Large intestine (tissue), 3 donors: ENCODE data around the gene REV3L. TPM values are rescaled to one million over a fixed set of nuclear protein-coding genes. Genes with fewer than 3 reads are reported as not detected.
"Not testable (repeated sequence)": the region's sequence is repeated elsewhere in the genome, so short reads cannot be mapped to it uniquely, and the experiment has no call there.

Experiments used
- DNase-seq, 2 donors: peaks; one replicate each; pipeline versions ENCODE4 v3.0.0 to v3.0.0-alpha.2; 2013
- H3K27ac ChIP-seq: one replicate; pipeline ENCODE4 v1.5.1; 2013; ENCODE audit warnings: low read length
- H3K27me3 ChIP-seq: 2 replicates; pipeline ENCODE4 v1.6.1; 2013; ENCODE audit warnings: low read length; ENCODE audit not compliant: control insufficient read depth, insufficient read depth
- H3K36me3 ChIP-seq: 2 replicates; pipeline ENCODE4 v1.6.1; 2013; ENCODE audit warnings: low read length; ENCODE audit not compliant: control insufficient read depth, insufficient read depth
- H3K4me1 ChIP-seq: one replicate; pipeline ENCODE4 v1.6.1; 2013; ENCODE audit warnings: low read length; ENCODE audit not compliant: control insufficient read depth, insufficient read depth
- H3K4me3 ChIP-seq: one replicate; pipeline ENCODE4 v1.5.1; 2013; ENCODE audit warnings: low read length
- H3K9me3 ChIP-seq: one replicate; pipeline ENCODE4 v1.6.1; 2013; ENCODE audit warnings: mild to moderate bottlenecking, low read depth, low read length, moderate library complexity; ENCODE audit not compliant: control insufficient read depth
- WGBS: methylation state at CpG from one replicate; pipeline ENCODE4 v1.1.5; 2013; ENCODE audit warnings: low lambda C conversion rate; ENCODE audit not compliant: insufficient coverage; 5-methylcytosine and 5-hydroxymethylcytosine counted together
- polyA plus RNA-seq: library from polyadenylated mRNA; unstranded; fragments of 120-200 nt; gene quantifications from one replicate; pipeline ENCODE4 v1.2.1, GENCODE V29; 2013

Gene REV3L
- polyA plus RNA-seq, 1 donor = 23.2 TPM

DNA sequence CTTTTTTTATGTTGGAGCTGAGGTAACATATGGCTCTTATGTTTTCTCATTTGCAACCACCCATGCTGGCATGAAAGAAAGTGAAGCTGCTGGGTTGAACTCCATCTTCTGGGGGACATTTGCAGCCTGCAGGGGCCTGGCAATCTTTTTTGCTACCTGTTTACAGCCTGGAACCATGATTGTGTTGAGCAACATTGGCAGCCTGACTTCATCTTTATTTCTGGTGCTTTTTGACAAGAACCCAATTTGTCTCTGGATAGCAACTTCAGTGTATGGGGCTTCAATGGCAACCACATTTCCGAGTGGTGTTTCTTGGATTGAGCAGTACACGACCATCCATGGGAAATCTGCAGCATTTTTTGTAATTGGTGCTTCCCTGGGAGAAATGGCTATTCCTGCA lies 216.7 kb downstream of the REV3L start:
- Histone ChIP-seq H3K27ac (no peak overlapping the region), H3K9me3 (no peaks in the 10 kb centered on the region), H3K4me3 (no peak overlapping the region), H3K27me3 (no peaks in the 10 kb centered on the region), H3K36me3 (peaks cover 63% of the 10 kb centered on the region), H3K4me1 (no peaks in the 10 kb centered on the region)
- no peak for DNase-seq
- WGBS = no CpG with 5 or more reads among the region's 2 CpGs

DNA sequence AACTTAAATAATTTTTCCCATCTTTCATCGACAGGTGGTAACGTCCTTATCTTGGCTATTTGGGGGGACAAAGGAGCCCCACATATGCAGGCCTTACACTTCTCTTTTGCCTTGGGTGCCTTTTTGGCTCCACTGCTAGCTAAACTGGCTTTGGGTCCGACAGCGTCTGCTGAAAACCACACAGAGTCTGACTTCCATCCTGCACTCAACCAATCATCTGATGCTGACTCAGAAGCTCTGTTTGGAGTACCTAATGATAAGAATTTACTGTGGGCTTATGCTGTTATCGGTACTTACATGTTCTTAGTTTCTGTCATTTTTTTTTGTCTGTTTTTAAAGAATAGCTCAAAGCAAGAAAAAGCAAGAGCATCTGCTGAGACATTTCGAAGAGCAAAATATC lies 217.2 kb downstream of the REV3L start:
- H3K27ac ChIP-seq = no peak overlapping the region
- H3K36me3 ChIP-seq = peaks cover 62% of the 10 kb centered on the region
- H3K27me3 ChIP-seq = no peaks in the 10 kb centered on the region
- H3K4me3 ChIP-seq = no peak overlapping the region
- no peak for DNase-seq
- no peaks in the 10 kb centered on the region for H3K4me1 ChIP-seq
- H3K9me3 ChIP-seq = no peaks in the 10 kb centered on the region
- 78% methylated on average over 2 of the region's 6 CpGs for WGBS

DNA sequence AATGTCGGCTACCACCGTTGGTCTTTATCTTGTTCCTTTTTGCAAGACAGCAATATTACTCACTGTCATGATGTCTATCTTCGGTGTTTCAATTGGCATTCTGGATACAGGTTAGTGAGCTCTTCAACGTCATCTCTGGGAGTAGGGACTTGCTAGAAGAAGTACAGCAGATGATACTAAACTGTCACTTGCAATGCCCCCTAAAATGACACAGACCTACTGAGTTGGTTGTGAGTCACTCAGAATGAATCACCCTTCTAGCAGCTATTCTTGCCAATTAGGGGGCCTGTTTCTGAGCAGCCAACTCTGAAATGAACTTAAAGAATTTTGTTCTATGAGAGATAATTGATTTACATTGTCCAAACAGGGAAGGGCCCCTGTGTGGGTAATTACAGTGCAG lies 219.2 kb downstream of the REV3L start:
- no peak overlapping the region for H3K27ac ChIP-seq
- H3K27me3 ChIP-seq = no peaks in the 10 kb centered on the region
- H3K4me3 ChIP-seq = no peak overlapping the region
- H3K36me3 ChIP-seq = peaks cover 47% of the 10 kb centered on the region
- WGBS = 80% methylated on average over 2 of the region's 4 CpGs
- peaks cover 4% of the 10 kb centered on the region for H3K9me3 ChIP-seq
- no peaks in the 10 kb centered on the region for H3K4me1 ChIP-seq
- no peak for DNase-seq

DNA sequence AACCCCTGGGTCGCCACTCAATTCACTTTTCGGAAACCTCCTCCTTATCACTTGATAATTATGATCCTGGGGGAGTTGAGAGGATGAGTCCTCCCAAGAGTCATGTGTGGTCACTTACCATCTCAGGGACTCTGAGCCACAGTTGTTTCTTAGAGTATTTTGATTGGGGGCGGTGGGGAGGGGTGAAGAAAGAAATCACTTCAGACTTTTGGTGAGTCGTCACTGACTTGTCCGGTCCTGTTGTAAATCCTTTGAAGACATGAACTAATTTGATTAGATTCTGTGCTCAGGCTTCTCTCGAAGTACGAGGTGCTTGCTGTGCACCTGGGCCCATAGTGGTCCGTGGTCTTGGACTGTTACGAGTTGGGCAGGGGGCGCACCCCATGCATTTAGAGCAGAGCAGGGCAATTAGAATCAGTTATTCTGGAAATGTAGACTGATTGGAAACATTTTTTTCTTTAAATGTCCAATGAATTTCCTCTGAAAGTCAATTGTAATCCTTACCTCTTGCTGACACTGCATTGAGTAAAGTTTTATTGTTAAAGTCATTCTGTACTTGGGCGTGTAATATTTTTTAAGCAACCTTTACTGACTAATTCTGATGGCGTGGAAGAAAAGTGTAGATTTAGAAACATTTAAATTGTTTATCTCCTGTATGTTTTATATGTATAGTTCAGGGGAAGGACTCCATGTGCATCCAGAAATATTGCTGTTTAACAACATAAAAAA lies 222.3 kb downstream of the REV3L start:
- Histone ChIP-seq H3K4me1 (peaks cover 6% of the 10 kb centered on the region), H3K4me3 (peak overlapping the region; percentile 81), H3K36me3 (peaks cover 22% of the 10 kb centered on the region), H3K27me3 (no peaks in the 10 kb centered on the region), H3K9me3 (peaks cover 4% of the 10 kb centered on the region), H3K27ac (peak overlapping the region; percentile 50)
- DNase-seq = peak in 1 of 2 donors; percentile 33
- WGBS = 60% methylated on average over 1 of the region's 12 CpGs

DNA sequence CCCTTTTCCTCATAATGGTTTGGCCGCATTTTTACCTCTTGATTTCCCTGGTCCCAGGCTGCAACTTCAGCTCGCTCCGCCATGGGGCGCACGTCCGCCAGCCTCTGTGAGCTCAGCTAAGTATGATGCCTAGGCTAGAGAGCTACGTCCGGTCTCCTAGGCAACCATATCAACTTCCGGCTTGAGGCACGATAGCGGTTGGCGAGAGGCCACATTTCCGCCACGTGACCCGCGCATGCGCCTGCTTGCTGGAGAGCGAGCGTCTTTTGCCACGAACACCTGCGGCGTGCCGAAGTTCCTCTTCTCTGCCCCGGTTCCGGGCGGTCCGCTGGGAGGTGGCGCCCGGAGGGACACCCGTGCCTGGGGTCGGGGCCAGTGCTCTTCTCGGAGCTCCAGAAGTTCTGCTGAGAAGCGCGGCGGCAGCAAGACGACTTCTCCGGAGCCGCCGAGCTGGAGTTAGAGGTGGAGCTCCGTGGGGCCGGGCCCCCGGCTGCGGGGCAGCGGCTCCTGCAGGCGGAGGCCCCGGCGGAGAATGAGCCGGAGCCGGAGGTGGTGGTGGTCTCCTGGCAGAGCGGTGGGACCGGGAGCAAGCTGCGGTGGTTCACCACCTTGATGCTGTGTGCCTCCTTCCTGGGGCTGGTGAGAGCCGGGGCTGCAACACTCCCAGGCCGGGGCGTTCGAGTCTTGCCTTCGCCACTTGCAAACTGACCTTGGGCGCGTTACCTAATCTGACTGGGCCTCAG lies 223.8 kb downstream of the REV3L start:
- H3K27ac ChIP-seq = peak overlapping the region; percentile 97
- WGBS = no CpG with 5 or more reads among the region's 59 CpGs
- H3K4me1 ChIP-seq = peaks cover 6% of the 10 kb centered on the region
- peak overlapping the region; percentile 81 for H3K4me3 ChIP-seq
- H3K36me3 ChIP-seq = peaks cover 15% of the 10 kb centered on the region
- DNase-seq = peak; percentile 99 to 100
- H3K27me3 ChIP-seq = peaks cover 3% of the 10 kb centered on the region
- H3K9me3 ChIP-seq = peaks cover 4% of the 10 kb centered on the region

DNA sequence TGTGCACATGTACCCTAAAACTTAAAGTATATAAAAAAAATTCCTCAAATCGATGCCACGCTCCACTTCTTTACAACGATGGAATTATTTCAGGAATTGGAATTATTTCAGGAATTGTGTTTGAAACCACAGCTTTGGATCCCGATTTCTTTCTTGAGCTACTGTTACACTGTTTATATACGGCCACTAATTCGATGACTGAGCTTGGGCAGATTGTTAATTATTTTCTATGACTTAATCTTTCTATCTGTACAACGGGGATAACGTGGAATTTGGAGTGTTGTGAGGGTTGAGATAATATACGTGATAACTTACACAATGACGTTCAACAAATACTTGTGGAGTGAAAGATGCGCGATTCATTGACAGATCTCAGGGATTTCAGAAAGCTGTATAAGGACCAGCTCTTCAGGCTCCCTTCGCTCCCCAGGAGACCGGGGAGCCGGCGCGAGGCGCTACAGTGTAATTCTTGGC lies 224.4 kb downstream of the REV3L start:
- peak overlapping the region; percentile 14 for H3K27ac ChIP-seq
- peaks cover 3% of the 10 kb centered on the region for H3K27me3 ChIP-seq
- WGBS = 36% methylated on average over 6 of the region's 18 CpGs
- DNase-seq = no peak
- peak overlapping the region; percentile 81 for H3K4me3 ChIP-seq
- H3K9me3 ChIP-seq = peaks cover 4% of the 10 kb centered on the region
- H3K4me1 ChIP-seq = peaks cover 6% of the 10 kb centered on the region
- peaks cover 9% of the 10 kb centered on the region for H3K36me3 ChIP-seq

DNA sequence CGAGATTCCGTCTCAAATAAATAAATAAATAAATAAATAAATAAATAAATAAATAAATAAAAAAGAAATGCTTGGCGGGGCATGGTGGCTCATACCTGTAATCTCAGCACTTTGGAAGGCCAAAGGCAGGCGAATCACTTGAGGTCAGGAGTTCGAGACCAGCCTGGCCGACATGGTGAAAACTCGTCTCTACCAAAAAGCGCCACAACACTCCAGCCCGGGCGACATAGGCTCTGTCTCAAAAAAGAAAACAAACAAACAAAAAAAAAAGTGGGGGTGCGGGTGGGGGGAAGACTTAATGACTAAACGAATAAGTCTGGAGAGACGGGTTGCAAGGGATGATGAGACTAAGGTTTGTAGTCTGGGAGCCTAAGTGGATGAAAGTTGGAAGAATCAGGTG lies 225.0 kb downstream of the REV3L start:
- Histone ChIP-seq H3K4me1 (peaks cover 6% of the 10 kb centered on the region), H3K36me3 (peaks cover 8% of the 10 kb centered on the region), H3K9me3 (peaks cover 4% of the 10 kb centered on the region), H3K27ac (no peak overlapping the region), H3K4me3 (no peak overlapping the region), H3K27me3 (peaks cover 3% of the 10 kb centered on the region)
- WGBS = 86% methylated on average over 4 of the region's 13 CpGs
- DNase-seq = no peak

DNA sequence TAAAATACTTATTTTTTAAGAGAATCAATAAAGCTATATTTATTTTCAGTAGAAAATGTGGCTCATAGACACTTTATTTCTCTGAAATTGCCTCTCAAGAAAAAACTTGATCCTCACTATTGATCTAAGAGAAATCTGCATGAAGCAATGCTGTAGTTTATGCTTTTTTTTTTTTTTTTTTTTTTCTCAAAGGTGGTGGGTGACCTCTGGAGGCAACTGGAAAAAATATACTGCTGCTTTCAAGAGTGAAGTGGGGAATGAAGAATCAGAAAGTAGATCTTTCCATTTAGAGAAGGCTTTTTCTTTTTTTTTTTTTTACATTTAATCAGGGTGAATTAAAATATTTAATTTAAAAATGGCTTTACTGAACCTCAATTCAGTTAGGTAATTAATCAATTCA lies 226.4 kb downstream of the REV3L start:
- peaks cover 4% of the 10 kb centered on the region for H3K9me3 ChIP-seq
- H3K36me3 ChIP-seq = no peaks in the 10 kb centered on the region
- no peak overlapping the region for H3K4me3 ChIP-seq
- peaks cover 3% of the 10 kb centered on the region for H3K27me3 ChIP-seq
- peaks cover 6% of the 10 kb centered on the region for H3K4me1 ChIP-seq
- no peak overlapping the region for H3K27ac ChIP-seq
- DNase-seq = no peak

DNA sequence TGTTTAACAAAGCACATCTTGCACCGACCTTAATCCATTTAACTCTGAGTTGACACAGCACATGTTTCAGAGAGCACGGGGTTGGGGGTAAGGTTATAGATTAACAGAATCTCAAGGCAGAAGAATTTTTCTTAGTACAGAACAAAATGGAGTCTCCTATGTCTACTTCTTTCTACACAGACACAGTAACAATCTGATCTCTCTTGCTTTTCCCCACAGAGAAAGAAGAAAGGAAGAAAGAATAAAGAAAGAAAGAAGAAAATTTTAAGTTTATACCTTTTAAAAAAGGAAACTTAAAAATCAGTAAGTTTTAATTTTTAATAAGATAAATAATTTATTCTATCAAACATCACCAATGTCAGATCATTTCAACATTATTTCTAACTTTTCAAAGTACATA lies 227.2 kb downstream of the REV3L start:
- H3K27me3 ChIP-seq, H3K36me3 ChIP-seq, H3K27ac ChIP-seq, H3K4me1 ChIP-seq, H3K4me3 ChIP-seq, DNase-seq, H3K9me3 ChIP-seq: not testable (repeated sequence)
- WGBS = no CpG with 5 or more reads among the region's 2 CpGs

DNA sequence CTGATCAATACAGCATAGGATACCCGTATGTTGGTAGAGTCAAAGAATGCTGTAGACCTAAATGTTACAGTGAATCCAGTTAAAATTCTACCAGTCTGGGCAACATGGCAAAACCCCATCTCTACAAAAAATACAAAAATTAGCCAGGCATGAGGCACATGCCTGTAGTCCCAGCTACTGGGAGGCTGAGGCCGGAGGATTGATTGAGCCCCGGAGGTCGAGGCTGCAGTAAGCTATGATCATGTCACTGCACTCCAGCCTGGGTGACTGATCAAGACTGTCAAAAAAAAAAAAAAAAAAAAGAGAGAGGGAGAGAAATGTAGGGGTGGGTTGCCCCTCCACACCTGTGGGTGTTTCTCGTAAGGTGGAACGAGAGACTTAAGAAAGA lies 228.2 kb downstream of the REV3L start:
- no peaks in the 10 kb centered on the region for H3K36me3 ChIP-seq
- no peak overlapping the region for H3K4me3 ChIP-seq
- H3K27me3 ChIP-seq = peaks cover 3% of the 10 kb centered on the region
- H3K4me1 ChIP-seq = peaks cover 6% of the 10 kb centered on the region
- H3K27ac ChIP-seq = no peak overlapping the region
- DNase-seq = no peak
- 81% methylated on average over 3 of the region's 6 CpGs for WGBS
- peaks cover 4% of the 10 kb centered on the region for H3K9me3 ChIP-seq
